Tibial nerve (tissue), 4 donors: ENCODE results near the gene GPR142.

Experiments used
- EP300 ChIP-seq, 2 donors: sonication (generic); formaldehyde crosslinking; IDR thresholded peaks; one replicate each; pipeline ENCODE4 v1.6.1; 2017; ENCODE audit warnings: antibody characterized with exemption in 2 of 2, mild to moderate bottlenecking in 1 of 2
- POLR2A ChIP-seq, 2 donors: fragments of 450-650 bp; IDR thresholded peaks; one replicate each; pipeline ENCODE4 v1.6.1; 2017; ENCODE audit warnings: antibody characterized with exemption in 2 of 2, mild to moderate bottlenecking in 2 of 2, moderate library complexity in 2 of 2
- TF ChIP-seq, protein P1 (sequence below), 5 experiments: fragments of 200-600 bp in 3 of 5; fragments of 450-650 bp in 2 of 5; sonication (generic) in 3 of 5; IDR thresholded peaks; one replicate each; pipeline ENCODE4 v1.5.1; 2016 to 2019; ENCODE audit warnings: antibody characterized with exemption in 5 of 5, mild to moderate bottlenecking in 3 of 5, moderate library complexity in 2 of 5

DNA sequence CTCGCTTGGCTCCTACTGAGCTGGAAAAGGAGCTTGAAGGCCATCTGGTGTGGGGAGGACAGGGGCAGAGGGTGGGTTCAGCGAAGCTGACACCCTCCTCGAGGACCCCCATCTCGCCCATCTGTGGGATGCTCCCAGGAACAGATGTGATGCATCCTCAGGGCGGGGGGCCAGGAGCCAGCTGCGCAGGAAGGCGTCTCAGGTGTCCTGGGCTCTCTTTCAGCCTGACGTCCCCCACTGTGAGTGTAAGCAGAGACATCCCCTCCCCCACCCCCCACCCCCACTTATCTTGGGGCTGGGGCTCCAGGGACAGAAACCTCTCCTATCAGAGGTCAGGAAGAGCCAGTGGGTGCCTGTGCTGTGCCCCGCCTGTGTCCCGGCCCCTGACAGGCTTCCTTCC lies 25.1 kb upstream of the GPR142 start:
- TF ChIP-seq EP300 (IDR thresholded peaks at IDR 0.05) (no peak), POLR2A (IDR thresholded peaks at IDR 0.05) (no peak)
- TF ChIP-seq, protein P1, sequence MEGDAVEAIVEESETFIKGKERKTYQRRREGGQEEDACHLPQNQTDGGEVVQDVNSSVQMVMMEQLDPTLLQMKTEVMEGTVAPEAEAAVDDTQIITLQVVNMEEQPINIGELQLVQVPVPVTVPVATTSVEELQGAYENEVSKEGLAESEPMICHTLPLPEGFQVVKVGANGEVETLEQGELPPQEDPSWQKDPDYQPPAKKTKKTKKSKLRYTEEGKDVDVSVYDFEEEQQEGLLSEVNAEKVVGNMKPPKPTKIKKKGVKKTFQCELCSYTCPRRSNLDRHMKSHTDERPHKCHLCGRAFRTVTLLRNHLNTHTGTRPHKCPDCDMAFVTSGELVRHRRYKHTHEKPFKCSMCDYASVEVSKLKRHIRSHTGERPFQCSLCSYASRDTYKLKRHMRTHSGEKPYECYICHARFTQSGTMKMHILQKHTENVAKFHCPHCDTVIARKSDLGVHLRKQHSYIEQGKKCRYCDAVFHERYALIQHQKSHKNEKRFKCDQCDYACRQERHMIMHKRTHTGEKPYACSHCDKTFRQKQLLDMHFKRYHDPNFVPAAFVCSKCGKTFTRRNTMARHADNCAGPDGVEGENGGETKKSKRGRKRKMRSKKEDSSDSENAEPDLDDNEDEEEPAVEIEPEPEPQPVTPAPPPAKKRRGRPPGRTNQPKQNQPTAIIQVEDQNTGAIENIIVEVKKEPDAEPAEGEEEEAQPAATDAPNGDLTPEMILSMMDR (IDR thresholded peaks at IDR 0.05) = no peak
